ENCODE measurements around the gene PPP2CA. TPM values are rescaled to one million over a fixed set of nuclear protein-coding genes. Genes with fewer than 3 reads are reported as not detected.

Gene PPP2CA
- total and polyA plus RNA-seq, 2 of the 4 experiments (the other 2 are of a cell fraction): 70.6 to 73.6 TPM

DNA sequence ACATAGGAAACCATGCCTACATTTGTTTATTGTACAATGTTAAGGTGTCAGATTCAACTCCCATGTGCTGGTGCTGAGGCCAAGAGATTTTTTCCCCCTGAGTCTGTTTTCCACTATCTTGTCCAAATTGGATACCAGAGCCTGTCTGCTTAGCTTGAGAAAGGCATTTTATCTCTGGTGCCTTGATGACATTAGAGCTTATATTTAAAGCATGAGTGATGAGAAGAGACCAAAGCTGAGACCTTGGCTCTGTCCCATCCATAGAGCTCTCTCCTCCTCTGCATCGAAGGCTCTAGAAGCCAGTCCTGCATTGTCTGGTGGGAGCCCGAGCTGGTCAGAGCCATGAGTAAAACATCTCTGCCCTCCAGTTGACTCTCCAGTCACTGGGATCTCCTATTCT is 10.4 kb upstream of the PPP2CA start:
- Histone ChIP-seq H3K4me1 (ENCODE audit: control insufficient read depth, insufficient read depth, low read length) (peaks cover 8% of the 10 kb centered on the region), H2BK5ac (ENCODE audit: low read depth, low read length, poor library complexity, severe bottlenecking) (no peak overlapping the region), H2BK15ac (ENCODE audit: low read depth, low read length) (no peak overlapping the region), H3K23ac (ENCODE audit: low read depth, low read length) (no peak overlapping the region), H2AFZ (replicated peaks; ENCODE audit: low read length, poor library complexity) (no peak overlapping the region), H3K27me3 (ENCODE audit: control insufficient read depth, insufficient read depth, low read length) (no peaks in the 10 kb centered on the region), H3K4ac (ENCODE audit: low read depth, low read length) (no peak overlapping the region), H3K79me1 (ENCODE audit: low read depth in 1 of 2, low read length in 2 of 2) (peaks cover 0 to 4% of the 10 kb centered on the region in 2 experiments; a peak in 1 of 4 replicates), H3K36me3 (ENCODE audit: control insufficient read depth, insufficient read depth, low read length) (no peaks in the 10 kb centered on the region), H4K5ac (ENCODE audit: low read depth, low read length) (no peak overlapping the region), H3K18ac (ENCODE audit: low read depth, low read length) (no peak overlapping the region), H3K14ac (replicated peaks; ENCODE audit: low read depth, low read length) (no peak overlapping the region), H2AK9ac (replicated peaks; ENCODE audit: low read depth, low read length, poor library complexity) (no peak overlapping the region), H4K91ac (ENCODE audit: insufficient read depth, low read depth, low read length) (no peak overlapping the region), H2AK5ac (ENCODE audit: low read depth, low read length) (no peak overlapping the region), H4K20me1 (ENCODE audit: insufficient read depth, low read length) (no peaks in the 10 kb centered on the region), H2BK20ac (ENCODE audit: low read depth, low read length) (no peak overlapping the region), H3K9me3 (ENCODE audit: control insufficient read depth, insufficient read depth, low read length) (no peaks in the 10 kb centered on the region), H4K8ac (ENCODE audit: low read depth in 2 of 2, low read length in 2 of 2) (no peak overlapping the region), H3K27ac (ENCODE audit: insufficient read depth, low read length) (no peak overlapping the region), H3K4me3 (ENCODE audit: insufficient read depth, low read depth, low read length) (no peak overlapping the region), H3K4me2 (ENCODE audit: low read depth, low read length) (no peak overlapping the region), H2BK120ac (ENCODE audit: low read depth, low read length) (no peak overlapping the region), H3K56ac (ENCODE audit: extremely low read depth, insufficient read depth, low read length) (no peak overlapping the region), H3K9ac (ENCODE audit: low read depth, low read length) (no peak overlapping the region), H3K9me1 (ENCODE audit: insufficient read depth, low read length) (no peaks in the 10 kb centered on the region)
- ChIA-PET POLR2A (ENCODE audit: unreplicated experiment) (no interaction called here), CTCF (interaction anchor here (0.8 kb wide), 1 partner anchor 11 kb away, joined by 3 read pairs; no protein-coding TSS in a partner anchor)
- no CpG with 5 or more reads among the region's 2 CpGs for WGBS, 2 experiments (ENCODE audit: extremely low coverage in 2 of 2, insufficient read length in 1 of 2)
- in situ Hi-C loops (cut with MboI; ENCODE audit: low sequenced_read_pairs): no loop called here
- BruUV-seq (replicated peaks): no TSS peak
- ATAC-seq (ENCODE audit: low read depth) (peak; percentile 19), DNase-seq (peak; percentile 47)
- dilution Hi-C loops (cut with HindIII; ENCODE audit: low sequenced_read_pairs, unreplicated experiment): no loop called here
- TF ChIP-seq CHD1 (IDR thresholded peaks at IDR 0.05; ENCODE audit: low read depth, low read length): no peak
- TF ChIP-seq MAZ (IDR thresholded peaks at IDR 0.05; ENCODE audit: borderline replicate concordance, low read depth, low read length): no peak
- no peak for TF ChIP-seq CEBPB (IDR thresholded peaks at IDR 0.05; ENCODE audit: low read depth, low read length)
- intact Hi-C loops (cut with micrococcal nuclease): no loop called here

Measured in IMR-90 (cell line).